ENCODE results near the gene WDFY1.

Gene WDFY1

DNA sequence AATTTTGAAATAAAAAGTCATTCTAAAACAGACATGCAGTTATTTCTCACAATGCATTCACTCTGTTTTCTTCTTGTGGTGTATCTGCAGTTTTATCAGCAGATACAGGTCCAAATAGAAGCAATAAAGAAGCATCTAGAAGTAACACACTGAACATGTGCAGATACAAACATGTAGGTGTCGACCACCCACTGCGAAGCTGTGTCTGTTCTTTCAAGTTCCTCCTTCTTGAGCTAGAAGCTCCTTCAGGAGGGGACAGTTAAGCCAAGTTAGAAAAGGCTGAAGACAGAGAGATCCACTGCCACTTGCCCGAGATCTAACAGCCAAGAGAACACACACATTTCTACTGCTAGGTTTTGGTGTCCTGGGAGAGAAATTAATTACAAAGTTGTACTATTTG is 30.1 kb downstream of the WDFY1 start:
- no peak overlapping the region for H3K4me3 ChIP-seq (ENCODE audit: low read depth, low read length)
- DNase-seq (ENCODE audit: low read depth, low spot score): no peak
- in situ Hi-C loops (cut with HindIII; ENCODE audit: low sequenced_read_pairs): no loop called here
- TF ChIP-seq, protein P1, sequence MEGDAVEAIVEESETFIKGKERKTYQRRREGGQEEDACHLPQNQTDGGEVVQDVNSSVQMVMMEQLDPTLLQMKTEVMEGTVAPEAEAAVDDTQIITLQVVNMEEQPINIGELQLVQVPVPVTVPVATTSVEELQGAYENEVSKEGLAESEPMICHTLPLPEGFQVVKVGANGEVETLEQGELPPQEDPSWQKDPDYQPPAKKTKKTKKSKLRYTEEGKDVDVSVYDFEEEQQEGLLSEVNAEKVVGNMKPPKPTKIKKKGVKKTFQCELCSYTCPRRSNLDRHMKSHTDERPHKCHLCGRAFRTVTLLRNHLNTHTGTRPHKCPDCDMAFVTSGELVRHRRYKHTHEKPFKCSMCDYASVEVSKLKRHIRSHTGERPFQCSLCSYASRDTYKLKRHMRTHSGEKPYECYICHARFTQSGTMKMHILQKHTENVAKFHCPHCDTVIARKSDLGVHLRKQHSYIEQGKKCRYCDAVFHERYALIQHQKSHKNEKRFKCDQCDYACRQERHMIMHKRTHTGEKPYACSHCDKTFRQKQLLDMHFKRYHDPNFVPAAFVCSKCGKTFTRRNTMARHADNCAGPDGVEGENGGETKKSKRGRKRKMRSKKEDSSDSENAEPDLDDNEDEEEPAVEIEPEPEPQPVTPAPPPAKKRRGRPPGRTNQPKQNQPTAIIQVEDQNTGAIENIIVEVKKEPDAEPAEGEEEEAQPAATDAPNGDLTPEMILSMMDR (IDR thresholded peaks at IDR 0.05; ENCODE audit: low read depth, low read length): no peak

DNA sequence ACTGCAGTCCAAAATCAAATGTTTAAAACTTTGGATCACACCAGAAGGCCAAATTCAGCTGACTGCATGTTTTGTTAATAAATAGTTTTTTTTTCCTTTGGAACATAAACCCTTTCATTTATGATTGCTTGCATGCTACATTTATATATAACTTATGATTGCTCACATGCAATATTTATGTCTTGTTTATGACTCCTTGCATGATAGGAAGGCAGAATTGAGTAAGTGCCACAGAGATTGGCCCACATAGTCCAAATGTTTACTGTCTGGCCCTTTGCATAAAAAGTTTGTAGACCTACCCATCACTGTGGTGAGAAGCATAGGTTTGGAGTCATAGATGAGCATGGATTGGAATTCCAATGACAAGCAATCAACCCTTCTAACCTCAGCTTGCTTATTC is 30.8 kb downstream of the WDFY1 start:
- in situ Hi-C loops (cut with HindIII; ENCODE audit: low sequenced_read_pairs): no loop called here
- H3K4me3 ChIP-seq (ENCODE audit: low read depth, low read length): no peak overlapping the region
- TF ChIP-seq, protein P1 (IDR thresholded peaks at IDR 0.05; ENCODE audit: low read depth, low read length): no peak
- no peak for DNase-seq (ENCODE audit: low read depth, low spot score)

DNA sequence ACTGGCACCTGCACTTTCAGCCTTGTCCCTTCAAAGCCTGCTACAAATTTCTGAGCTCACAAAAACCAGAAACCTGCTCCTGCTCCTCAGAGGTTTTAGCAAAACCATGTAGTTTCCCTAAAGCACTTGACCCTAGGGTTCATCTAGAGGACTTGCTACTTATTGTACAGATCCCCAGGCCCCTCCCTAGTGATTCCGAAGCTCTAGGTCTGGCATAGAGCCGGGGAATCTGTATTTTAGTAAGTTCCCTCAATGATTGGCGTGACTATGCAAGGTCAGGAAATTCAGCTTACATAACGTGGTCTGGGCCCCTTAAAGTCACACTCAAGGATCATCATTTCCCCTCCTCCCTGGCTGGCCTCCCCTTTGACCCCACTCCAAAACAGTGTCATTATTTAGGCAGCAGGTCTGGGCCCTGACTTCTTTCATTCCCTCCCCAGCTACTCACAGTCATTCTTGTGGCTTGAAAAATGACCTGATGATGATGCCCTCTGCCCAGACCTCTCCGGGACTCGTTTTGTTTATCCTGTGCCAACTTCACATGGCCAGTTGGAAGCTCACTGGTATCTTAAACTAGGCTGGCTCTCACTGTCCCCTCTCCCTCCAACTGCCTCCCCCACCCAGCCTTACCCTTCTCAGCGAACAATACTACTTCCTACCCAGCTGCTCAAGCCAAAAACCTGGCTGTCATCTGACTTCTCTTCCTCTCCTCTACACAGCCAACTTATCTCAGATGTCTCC is 36.0 kb downstream of the WDFY1 start:
- H3K4me3 ChIP-seq (ENCODE audit: low read depth, low read length): no peak overlapping the region
- in situ Hi-C loops (cut with HindIII; ENCODE audit: low sequenced_read_pairs): no loop called here
- DNase-seq (ENCODE audit: low read depth, low spot score): no peak
- TF ChIP-seq, protein P1 (IDR thresholded peaks at IDR 0.05; ENCODE audit: low read depth, low read length): no peak

DNA sequence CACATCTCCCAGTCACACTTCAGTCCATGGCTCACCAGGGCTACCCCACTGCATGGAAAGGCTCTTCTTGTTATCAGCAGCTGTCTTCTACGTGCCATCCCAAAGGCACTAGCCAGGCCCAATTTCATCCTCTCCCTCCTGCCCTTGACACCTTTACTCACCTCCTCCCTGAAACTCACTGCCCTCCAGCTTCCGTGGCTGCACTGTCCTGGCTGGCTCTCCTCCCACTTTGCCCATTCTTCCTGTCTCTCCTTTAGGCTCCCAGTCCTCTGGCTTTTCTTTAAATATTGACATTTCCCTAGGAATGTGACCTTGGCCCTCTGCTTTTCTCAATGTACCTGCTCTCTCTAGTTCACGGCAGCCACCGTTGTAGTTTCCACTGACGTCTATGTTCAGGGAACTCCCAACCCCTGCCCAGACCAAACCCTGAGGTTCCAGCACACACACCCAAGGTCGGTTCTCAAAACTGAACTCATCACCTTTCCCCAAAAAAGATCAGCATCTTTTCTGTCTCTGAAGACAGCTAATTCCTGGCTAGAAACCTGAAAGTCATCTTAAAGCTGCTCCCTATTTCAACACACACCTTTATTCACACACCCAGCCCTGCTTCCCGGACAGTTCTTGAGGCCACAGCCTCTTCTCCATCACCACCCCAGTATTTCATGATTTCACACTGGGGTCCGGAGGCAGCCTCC is 36.7 kb downstream of the WDFY1 start:
- TF ChIP-seq, protein P1 (IDR thresholded peaks at IDR 0.05; ENCODE audit: low read depth, low read length): no peak
- H3K4me3 ChIP-seq (ENCODE audit: low read depth, low read length): no peak overlapping the region
- in situ Hi-C loops (cut with HindIII; ENCODE audit: low sequenced_read_pairs): no loop called here
- no peak for DNase-seq (ENCODE audit: low read depth, low spot score)

DNA sequence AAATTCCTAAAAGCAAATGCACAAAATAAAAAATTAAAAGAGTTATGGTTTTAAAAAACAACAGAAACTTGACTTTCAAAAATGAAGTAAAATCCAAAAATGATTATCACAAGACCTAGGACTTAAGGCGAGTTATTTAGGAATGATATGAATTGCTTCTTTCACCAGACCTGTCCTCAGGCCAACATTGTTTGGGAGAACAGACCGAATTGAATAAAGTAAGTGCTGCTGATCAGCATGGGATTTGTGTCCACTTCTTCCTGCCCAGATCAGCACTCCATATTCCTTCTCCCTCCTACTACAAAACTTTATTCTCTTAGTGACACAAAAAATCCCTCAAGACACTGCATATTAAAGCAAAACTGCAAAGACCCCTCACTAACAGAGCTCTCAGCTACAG is 39.1 kb downstream of the WDFY1 start:
- DNase-seq (ENCODE audit: low read depth, low spot score): no peak
- H3K4me3 ChIP-seq (ENCODE audit: low read depth, low read length): no peak overlapping the region
- in situ Hi-C loops (cut with HindIII; ENCODE audit: low sequenced_read_pairs): no loop called here
- TF ChIP-seq, protein P1 (IDR thresholded peaks at IDR 0.05; ENCODE audit: low read depth, low read length): no peak

DNA sequence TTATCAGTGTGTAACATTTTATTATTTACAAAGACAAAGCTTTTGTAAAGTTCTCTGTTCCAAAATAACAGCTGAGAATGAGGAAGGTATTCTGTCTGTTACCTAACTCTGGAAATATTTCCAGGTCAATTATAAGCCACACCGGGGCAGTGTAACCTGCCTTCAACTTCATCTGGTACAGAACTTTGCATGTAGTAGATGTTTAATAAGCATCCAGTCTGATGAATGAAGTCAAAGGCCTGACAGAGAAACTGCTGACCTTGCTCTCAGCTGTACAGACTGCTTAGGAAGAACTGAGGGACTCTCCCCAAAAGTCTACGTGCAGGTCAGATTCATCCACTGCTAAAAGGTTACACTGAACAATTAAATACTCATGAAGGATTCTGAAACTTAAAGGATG is 43.3 kb downstream of the WDFY1 start:
- TF ChIP-seq, protein P1 (IDR thresholded peaks at IDR 0.05; ENCODE audit: low read depth, low read length): no peak
- H3K4me3 ChIP-seq (ENCODE audit: low read depth, low read length): no peak overlapping the region
- in situ Hi-C loops (cut with HindIII; ENCODE audit: low sequenced_read_pairs): no loop called here
- no peak for DNase-seq (ENCODE audit: low read depth, low spot score)

Data from astrocyte of the spinal cord (primary cell).